ENCODE results near the gene DNAJA3. TPM values are rescaled to one million over a fixed set of nuclear protein-coding genes. Genes with fewer than 3 reads are reported as not detected.

The DNAJA3 gene
- total RNA-seq, result 35.2 and 39.8 TPM in 2 replicates

GRCh38 chr16:4425378-4426020 is at the start of gene DNAJA3:
Gene DNAJA3 (plus strand): TSS chr16:4425868. CDS start chr16:4425882, 14 bp downstream.
- peak; percentile 78 for DNase-seq (ENCODE audit: extremely low read depth, low read depth, low spot score)

DNA sequence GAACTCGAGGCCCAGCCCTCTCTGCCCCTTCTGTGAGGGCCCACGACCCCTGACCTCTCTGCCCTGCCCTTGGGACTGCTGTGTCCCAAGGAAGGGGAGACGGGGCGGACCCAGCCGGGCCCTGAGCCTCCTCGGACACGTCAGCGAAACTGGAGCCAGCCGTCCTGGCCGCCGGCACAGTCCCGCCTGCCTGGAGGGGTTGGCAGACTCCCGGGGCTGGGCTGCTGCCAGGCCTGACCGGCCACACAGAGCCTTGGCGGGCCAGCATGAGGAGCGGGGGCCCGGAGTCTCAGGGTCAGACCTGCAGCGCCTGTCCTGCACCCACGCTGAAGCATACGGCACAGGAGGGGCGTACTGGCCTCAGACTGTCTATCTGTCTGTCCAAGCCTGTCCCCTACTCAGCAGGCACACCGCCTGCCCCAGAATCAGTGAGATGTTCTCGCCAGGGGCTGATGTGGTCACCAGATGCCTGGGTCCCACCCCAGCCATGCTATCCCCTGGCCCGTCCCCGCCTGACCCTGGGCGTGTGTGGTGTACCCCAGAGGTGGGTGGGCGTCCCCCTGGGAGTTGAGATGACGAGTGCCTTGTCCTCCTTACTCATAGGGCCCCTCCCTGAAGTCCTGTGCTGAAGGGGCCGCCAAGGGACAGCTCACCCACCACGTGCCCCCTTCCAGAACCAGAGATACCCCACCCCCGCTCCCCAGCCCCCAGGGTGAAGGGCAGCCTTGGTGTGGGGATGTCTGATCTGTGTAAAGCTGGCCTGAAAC is 49.4 kb upstream of the DNAJA3 start:
- DNase-seq (ENCODE audit: extremely low read depth, low read depth, low spot score), result no peak

DNA sequence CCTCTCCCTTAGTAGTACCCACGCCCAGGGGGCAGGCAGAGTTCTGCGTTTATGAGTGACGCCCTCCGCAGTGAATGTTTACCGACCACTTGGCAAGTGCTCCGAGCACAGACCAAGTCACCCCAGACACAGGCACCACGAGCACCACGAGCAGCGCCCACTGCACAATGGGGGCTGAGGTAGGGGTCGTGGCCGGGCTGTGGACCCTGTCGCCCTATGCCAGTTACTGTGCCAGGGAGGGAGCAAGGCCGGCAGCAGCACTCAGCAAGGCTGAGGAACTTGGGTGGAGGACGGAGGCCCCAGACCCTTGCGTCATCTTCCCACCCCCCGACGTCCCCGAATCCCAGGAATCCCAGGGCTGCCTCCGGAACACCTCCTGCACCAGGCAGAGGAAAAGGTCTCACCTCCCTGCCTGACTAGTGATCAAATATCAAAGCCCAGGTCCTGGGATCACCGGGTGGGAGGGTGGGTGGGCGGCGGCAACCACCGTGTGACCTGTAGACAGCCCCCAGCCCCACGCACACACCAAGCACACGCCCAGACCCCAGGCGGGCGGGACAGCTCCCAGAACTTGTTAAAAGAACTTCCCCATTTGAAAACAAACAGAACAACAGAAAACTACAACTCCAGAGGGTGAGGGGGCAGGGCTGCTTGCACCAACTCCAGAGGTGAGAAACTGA is 48.6 kb upstream of the DNAJA3 start:
- no peak for DNase-seq (ENCODE audit: extremely low read depth, low read depth, low spot score)

DNA sequence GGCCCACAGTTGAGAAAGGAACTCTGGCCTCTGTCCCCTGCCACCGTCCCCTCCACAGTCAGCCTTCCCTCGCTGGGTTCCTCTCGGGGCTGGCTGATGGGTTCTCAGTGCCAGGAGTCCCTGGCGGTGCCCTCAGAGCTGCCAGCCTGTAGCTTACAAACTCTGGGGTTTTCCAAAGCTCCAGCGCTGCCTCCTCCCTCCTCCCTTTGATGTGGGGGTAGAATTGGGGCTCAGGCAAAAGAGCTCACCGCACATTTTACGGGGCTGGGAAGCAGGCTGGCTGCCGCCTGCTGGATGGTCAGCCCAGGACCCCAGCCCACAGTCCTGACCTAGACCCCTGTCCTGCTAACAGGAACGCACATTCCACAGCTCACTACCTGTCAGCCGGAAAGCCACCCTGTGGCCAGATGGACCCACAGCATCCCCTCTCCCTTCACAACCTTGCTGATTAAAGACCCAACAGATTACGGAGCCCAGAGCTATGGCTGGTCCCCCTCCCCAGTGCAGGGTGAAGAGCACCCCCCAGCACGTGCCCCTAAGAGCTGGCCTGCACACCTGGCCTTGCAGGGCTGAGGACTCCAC is 48.0 kb upstream of the DNAJA3 start:
- no peak for DNase-seq (ENCODE audit: extremely low read depth, low read depth, low spot score)

DNA sequence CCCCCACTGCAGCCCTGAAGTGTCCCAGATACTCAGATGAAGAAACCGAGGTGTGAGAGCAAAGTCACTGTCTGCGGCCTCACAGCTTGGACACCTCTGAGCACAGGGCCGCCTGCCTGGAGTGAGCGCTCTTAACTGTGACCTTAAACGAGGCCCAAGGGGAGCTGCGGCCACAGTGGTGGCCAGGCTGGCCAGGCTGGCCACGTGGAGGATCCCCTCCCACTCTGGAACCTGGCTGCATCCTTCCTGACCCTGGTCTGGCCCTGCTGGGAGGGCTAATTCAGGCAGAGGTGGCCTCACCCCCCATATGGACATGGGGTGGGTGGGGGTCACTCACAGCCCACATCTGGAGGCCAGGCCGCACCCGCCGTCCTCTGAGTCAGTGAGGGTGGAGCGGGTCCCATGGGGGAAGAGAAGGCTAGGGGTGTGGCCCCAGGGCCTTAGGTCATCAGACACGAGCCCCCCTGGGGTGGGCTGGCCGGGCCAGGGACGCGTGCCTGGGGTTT is 47.5 kb upstream of the DNAJA3 start:
- no peak for DNase-seq (ENCODE audit: extremely low read depth, low read depth, low spot score)

DNA sequence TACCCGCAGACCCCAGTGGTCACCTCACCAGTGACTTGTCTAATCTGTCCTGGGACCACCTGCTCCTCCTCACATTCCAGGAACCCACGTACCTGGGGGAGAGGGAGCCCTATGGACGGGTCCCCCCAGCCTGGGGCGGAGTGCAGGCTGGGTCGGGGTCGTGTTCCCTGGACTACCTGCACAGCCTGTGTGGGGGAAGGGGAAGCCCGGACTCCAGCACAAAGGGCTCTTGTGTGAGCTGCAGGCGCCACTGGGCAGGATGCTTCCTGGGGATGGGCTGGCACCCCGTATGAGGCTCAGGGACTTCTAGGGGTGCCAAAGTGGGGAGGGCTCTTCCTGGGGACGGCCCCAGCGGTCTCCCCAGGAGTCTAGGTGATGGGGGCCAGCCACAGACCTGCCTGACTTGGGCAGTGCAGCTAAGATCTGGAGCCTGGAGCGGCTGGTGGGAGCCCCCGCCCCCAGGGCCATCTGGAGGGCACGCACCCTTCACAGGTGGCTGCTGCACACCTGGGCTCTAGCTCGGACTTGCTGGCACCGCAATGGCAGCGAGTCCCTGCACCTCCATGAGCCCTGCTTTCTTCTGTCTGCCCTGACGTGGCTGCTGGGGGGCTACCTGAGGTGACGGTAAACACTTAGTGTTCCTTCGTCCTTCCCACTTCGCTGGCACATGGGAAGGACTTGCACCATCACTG is 46.5 kb upstream of the DNAJA3 start:
- no peak for DNase-seq (ENCODE audit: extremely low read depth, low read depth, low spot score)

GRCh38 chr16:4380119-4381063 is 45.3 kb upstream of the DNAJA3 start:
- DNase-seq (ENCODE audit: extremely low read depth, low read depth, low spot score), result no peak

DNA sequence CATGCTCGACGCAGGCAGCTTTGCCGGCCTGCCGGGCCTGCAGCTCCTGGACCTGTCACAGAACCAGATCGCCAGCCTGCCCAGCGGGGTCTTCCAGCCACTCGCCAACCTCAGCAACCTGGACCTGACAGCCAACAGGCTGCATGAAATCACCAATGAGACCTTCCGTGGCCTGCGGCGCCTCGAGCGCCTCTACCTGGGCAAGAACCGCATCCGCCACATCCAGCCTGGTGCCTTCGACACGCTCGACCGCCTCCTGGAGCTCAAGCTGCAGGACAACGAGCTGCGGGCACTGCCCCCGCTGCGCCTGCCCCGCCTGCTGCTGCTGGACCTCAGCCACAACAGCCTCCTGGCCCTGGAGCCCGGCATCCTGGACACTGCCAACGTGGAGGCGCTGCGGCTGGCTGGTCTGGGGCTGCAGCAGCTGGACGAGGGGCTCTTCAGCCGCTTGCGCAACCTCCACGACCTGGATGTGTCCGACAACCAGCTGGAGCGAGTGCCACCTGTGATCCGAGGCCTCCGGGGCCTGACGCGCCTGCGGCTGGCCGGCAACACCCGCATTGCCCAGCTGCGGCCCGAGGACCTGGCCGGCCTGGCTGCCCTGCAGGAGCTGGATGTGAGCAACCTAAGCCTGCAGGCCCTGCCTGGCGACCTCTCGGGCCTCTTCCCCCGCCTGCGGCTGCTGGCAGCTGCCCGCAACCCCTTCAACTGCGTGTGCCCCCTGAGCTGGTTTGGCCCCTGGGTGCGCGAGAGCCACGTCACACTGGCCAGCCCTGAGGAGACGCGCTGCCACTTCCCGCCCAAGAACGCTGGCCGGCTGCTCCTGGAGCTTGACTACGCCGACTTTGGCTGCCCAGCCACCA is 44.4 kb upstream of the DNAJA3 start:
- DNase-seq (ENCODE audit: extremely low read depth, low read depth, low spot score), result no peak

DNA sequence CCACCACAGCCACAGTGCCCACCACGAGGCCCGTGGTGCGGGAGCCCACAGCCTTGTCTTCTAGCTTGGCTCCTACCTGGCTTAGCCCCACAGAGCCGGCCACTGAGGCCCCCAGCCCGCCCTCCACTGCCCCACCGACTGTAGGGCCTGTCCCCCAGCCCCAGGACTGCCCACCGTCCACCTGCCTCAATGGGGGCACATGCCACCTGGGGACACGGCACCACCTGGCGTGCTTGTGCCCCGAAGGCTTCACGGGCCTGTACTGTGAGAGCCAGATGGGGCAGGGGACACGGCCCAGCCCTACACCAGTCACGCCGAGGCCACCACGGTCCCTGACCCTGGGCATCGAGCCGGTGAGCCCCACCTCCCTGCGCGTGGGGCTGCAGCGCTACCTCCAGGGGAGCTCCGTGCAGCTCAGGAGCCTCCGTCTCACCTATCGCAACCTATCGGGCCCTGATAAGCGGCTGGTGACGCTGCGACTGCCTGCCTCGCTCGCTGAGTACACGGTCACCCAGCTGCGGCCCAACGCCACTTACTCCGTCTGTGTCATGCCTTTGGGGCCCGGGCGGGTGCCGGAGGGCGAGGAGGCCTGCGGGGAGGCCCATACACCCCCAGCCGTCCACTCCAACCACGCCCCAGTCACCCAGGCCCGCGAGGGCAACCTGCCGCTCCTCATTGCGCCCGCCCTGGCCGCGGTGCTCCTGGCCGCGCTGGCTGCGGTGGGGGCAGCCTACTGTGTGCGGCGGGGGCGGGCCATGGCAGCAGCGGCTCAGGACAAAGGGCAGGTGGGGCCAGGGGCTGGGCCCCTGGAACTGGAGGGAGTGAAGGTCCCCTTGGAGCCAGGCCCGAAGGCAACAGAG is 43.5 kb upstream of the DNAJA3 start:
- no peak for DNase-seq (ENCODE audit: extremely low read depth, low read depth, low spot score)

- DNase-seq (ENCODE audit: extremely low read depth, low read depth, low spot score), result no peak
Measured at GRCh38 chr16:4382795-4383357, 42.8 kb upstream of the DNAJA3 start.

DNA sequence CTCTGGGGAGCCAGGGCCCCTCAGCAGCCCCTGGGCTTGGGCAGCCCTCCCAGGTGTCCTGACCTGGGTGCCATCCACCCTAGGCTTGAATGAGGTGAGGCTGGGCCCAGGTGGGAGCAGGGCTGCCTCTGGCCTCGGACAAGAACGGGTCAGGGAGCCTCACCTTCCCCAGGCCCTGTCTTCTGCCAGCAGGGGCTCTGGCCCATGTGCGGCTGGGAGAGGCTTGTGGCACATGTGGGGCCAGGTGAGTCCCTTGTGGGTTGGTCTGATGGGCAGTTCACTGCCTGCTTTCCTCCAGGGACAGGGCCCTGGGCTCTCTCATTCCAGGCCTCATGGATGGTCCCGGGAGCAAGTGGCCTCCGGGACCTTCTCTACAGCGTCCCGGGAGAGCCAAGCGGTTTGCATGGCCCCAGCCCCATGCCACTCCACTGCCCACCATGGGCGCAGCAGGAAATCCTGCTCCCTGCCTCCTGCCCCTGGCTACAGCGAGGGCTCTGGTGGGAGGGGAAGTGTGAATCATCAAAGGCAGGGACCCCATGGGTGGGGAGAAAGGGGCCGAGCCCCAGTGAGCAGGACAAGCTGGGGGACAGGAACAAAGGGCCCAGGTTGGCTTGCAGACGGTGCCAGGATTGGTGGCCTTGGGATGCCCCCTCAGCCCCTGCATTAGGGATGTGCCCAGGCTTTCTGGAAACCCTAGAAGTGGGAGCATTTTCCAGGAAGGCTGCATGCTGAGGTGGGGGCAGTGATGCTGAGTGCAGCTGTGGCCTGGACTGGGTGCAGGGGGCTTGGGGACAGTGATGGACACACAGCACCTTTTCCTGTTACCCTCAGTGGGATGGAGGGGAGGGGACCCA is 41.9 kb upstream of the DNAJA3 start:
- DNase-seq (ENCODE audit: extremely low read depth, low read depth, low spot score), result no peak

- DNase-seq (ENCODE audit: extremely low read depth, low read depth, low spot score), result no peak
Measured at GRCh38 chr16:4384509-4384942, 41.1 kb upstream of the DNAJA3 start.

- DNase-seq (ENCODE audit: extremely low read depth, low read depth, low spot score), result no peak
Measured at GRCh38 chr16:4385066-4385788, 40.4 kb upstream of the DNAJA3 start.

- no peak for DNase-seq (ENCODE audit: extremely low read depth, low read depth, low spot score)
Measured at GRCh38 chr16:4385789-4386450, 39.7 kb upstream of the DNAJA3 start.

GRCh38 chr16:4386451-4386805 is 39.2 kb upstream of the DNAJA3 start:
- DNase-seq (ENCODE audit: extremely low read depth, low read depth, low spot score), result no peak
